ENCODE measurements around the gene ARHGAP44. TPM values are rescaled to one million over a fixed set of nuclear protein-coding genes. Genes with fewer than 3 reads are reported as not detected.
A peak's percentile ranks its signal among the peaks of the same experiment; 100 is the strongest.

ARHGAP44 gene
- total RNA-seq (10 to 100 TPM in 1 of 2 donors, 1 to 10 TPM in 1; 7.4 to 26.2 TPM), polyA plus RNA-seq (ENCODE audit: insufficient read length in 2 of 2) (10 to 100 TPM; 22.3 to 26.2 TPM)
- long read RNA-seq, donor 1, full-length matches to known transcripts = 6 of 6 reads
- long read RNA-seq, donor 1, partial matches to known transcripts = 0 of 6 reads
- long read RNA-seq, donor 1, other reads (novel, unspliced or antisense) = 0 of 6 reads
- long read RNA-seq, donor 2, full-length matches to known transcripts = 1 of 1 reads
- long read RNA-seq, donor 2, partial matches to known transcripts = 0 of 1 reads
- long read RNA-seq, donor 2, other reads (novel, unspliced or antisense) = 0 of 1 reads
- long read RNA-seq, donor 3, full-length matches to known transcripts = 2 of 10 reads
- long read RNA-seq, donor 3, partial matches to known transcripts = 8 of 10 reads
- long read RNA-seq, donor 3, other reads (novel, unspliced or antisense) = 0 of 10 reads
- long read RNA-seq, donor 4, full-length matches to known transcripts = 7 of 7 reads
- long read RNA-seq, donor 4, partial matches to known transcripts = 0 of 7 reads
- long read RNA-seq, donor 4, other reads (novel, unspliced or antisense) = 0 of 7 reads

GRCh38 chr17:12789481-12790248 lies at the start of gene ARHGAP44:
ARHGAP44 (plus strand) TSS chr17:12789498; CDS start chr17:12789839, 341 bp downstream.
- no peak within 1 kb of the TSS for H3K27ac ChIP-seq (ENCODE audit: low read depth, low read length)
- H3K36me3 ChIP-seq (ENCODE audit: control insufficient read depth, insufficient read depth, low read length) = no peaks in the 10 kb centered on the region
- H3K4me3 ChIP-seq (ENCODE audit: low read depth, low read length) = peak within 1 kb of the TSS; percentile 45
- H3K4me1 ChIP-seq (ENCODE audit: control insufficient read depth, insufficient read depth, low read length) = peaks cover 7% of the 10 kb centered on the region
- H3K9me3 ChIP-seq (ENCODE audit: control insufficient read depth, insufficient read depth, low read length) = no peaks in the 10 kb centered on the region
- WGBS (ENCODE audit: insufficient coverage) = under 1% methylated on average over 86 of the region's 86 CpGs
- peaks cover 16% of the 10 kb centered on the region for H3K27me3 ChIP-seq (ENCODE audit: control insufficient read depth, insufficient read depth, low read length)
- DNase-seq (ENCODE audit: low read depth in 4 of 6, low spot score in 6 of 6) = peak in 5 of 6 donors; percentile 17 to 90 (median 54)

- no peak overlapping the region for H3K27ac ChIP-seq (ENCODE audit: low read depth, low read length)
- H3K4me1 ChIP-seq (ENCODE audit: control insufficient read depth, insufficient read depth, low read length) = no peaks in the 10 kb centered on the region
- H3K9me3 ChIP-seq (ENCODE audit: control insufficient read depth, insufficient read depth, low read length) = no peaks in the 10 kb centered on the region
- WGBS (ENCODE audit: insufficient coverage) = no CpG with 5 or more reads among the region's 4 CpGs
- no peaks in the 10 kb centered on the region for H3K36me3 ChIP-seq (ENCODE audit: control insufficient read depth, insufficient read depth, low read length)
- no peaks in the 10 kb centered on the region for H3K27me3 ChIP-seq (ENCODE audit: control insufficient read depth, insufficient read depth, low read length)
- DNase-seq (ENCODE audit: low read depth in 4 of 6, low spot score in 6 of 6) = no peak
- no peak overlapping the region for H3K4me3 ChIP-seq (ENCODE audit: low read depth, low read length)
These were observed 49.8 kb upstream of the ARHGAP44 start for GRCh38 chr17:12739500-12739899.

GRCh38 chr17:12743046-12743445 lies 46.3 kb upstream of the ARHGAP44 start:
- Histone ChIP-seq H3K27me3 (ENCODE audit: control insufficient read depth, insufficient read depth, low read length) (no peaks in the 10 kb centered on the region), H3K36me3 (ENCODE audit: control insufficient read depth, insufficient read depth, low read length) (no peaks in the 10 kb centered on the region), H3K9me3 (ENCODE audit: control insufficient read depth, insufficient read depth, low read length) (no peaks in the 10 kb centered on the region), H3K27ac (ENCODE audit: low read depth, low read length) (no peak overlapping the region), H3K4me1 (ENCODE audit: control insufficient read depth, insufficient read depth, low read length) (no peaks in the 10 kb centered on the region), H3K4me3 (ENCODE audit: low read depth, low read length) (no peak overlapping the region)
- no CpG with 5 or more reads among the region's 3 CpGs for WGBS (ENCODE audit: insufficient coverage)
- DNase-seq (ENCODE audit: low read depth in 4 of 6, low spot score in 6 of 6) = no peak

- Histone ChIP-seq H3K4me1 (ENCODE audit: control insufficient read depth, insufficient read depth, low read length) (no peaks in the 10 kb centered on the region), H3K27ac (ENCODE audit: low read depth, low read length) (no peak overlapping the region), H3K4me3 (ENCODE audit: low read depth, low read length) (no peak overlapping the region), H3K36me3 (ENCODE audit: control insufficient read depth, insufficient read depth, low read length) (no peaks in the 10 kb centered on the region), H3K27me3 (ENCODE audit: control insufficient read depth, insufficient read depth, low read length) (no peaks in the 10 kb centered on the region), H3K9me3 (ENCODE audit: control insufficient read depth, insufficient read depth, low read length) (no peaks in the 10 kb centered on the region)
- DNase-seq (ENCODE audit: low read depth in 4 of 6, low spot score in 6 of 6) = no peak
- 92% methylated on average over 3 of the region's 5 CpGs for WGBS (ENCODE audit: insufficient coverage)
These were observed 45.0 kb upstream of the ARHGAP44 start for GRCh38 chr17:12744298-12744697.

- Histone ChIP-seq H3K36me3 (ENCODE audit: control insufficient read depth, insufficient read depth, low read length) (no peaks in the 10 kb centered on the region), H3K27me3 (ENCODE audit: control insufficient read depth, insufficient read depth, low read length) (no peaks in the 10 kb centered on the region), H3K9me3 (ENCODE audit: control insufficient read depth, insufficient read depth, low read length) (no peaks in the 10 kb centered on the region), H3K27ac (ENCODE audit: low read depth, low read length) (no peak overlapping the region), H3K4me3 (ENCODE audit: low read depth, low read length) (no peak overlapping the region), H3K4me1 (ENCODE audit: control insufficient read depth, insufficient read depth, low read length) (no peaks in the 10 kb centered on the region)
- no peak for DNase-seq (ENCODE audit: low read depth in 4 of 6, low spot score in 6 of 6)
- WGBS (ENCODE audit: insufficient coverage) = no CpG with 5 or more reads among the region's 1 CpG
These were observed 44.5 kb upstream of the ARHGAP44 start for GRCh38 chr17:12744786-12745185.

- DNase-seq (ENCODE audit: low read depth in 4 of 6, low spot score in 6 of 6) = no peak
- no peak overlapping the region for H3K4me3 ChIP-seq (ENCODE audit: low read depth, low read length)
- no peaks in the 10 kb centered on the region for H3K9me3 ChIP-seq (ENCODE audit: control insufficient read depth, insufficient read depth, low read length)
- no peaks in the 10 kb centered on the region for H3K27me3 ChIP-seq (ENCODE audit: control insufficient read depth, insufficient read depth, low read length)
- H3K4me1 ChIP-seq (ENCODE audit: control insufficient read depth, insufficient read depth, low read length) = no peaks in the 10 kb centered on the region
- no peaks in the 10 kb centered on the region for H3K36me3 ChIP-seq (ENCODE audit: control insufficient read depth, insufficient read depth, low read length)
- 84% methylated on average over 6 of the region's 7 CpGs for WGBS (ENCODE audit: insufficient coverage)
- H3K27ac ChIP-seq (ENCODE audit: low read depth, low read length) = no peak overlapping the region
These were observed 43.8 kb upstream of the ARHGAP44 start for GRCh38 chr17:12745486-12745885.

GRCh38 chr17:12756786-12757185 lies 32.5 kb upstream of the ARHGAP44 start:
- Histone ChIP-seq H3K27me3 (ENCODE audit: control insufficient read depth, insufficient read depth, low read length) (no peaks in the 10 kb centered on the region), H3K4me1 (ENCODE audit: control insufficient read depth, insufficient read depth, low read length) (no peaks in the 10 kb centered on the region), H3K9me3 (ENCODE audit: control insufficient read depth, insufficient read depth, low read length) (no peaks in the 10 kb centered on the region), H3K27ac (ENCODE audit: low read depth, low read length) (no peak overlapping the region), H3K4me3 (ENCODE audit: low read depth, low read length) (no peak overlapping the region), H3K36me3 (ENCODE audit: control insufficient read depth, insufficient read depth, low read length) (no peaks in the 10 kb centered on the region)
- no peak for DNase-seq (ENCODE audit: low read depth in 4 of 6, low spot score in 6 of 6)

GRCh38 chr17:12759090-12759489 lies 30.2 kb upstream of the ARHGAP44 start:
- H3K9me3 ChIP-seq (ENCODE audit: control insufficient read depth, insufficient read depth, low read length) = no peaks in the 10 kb centered on the region
- no peaks in the 10 kb centered on the region for H3K4me1 ChIP-seq (ENCODE audit: control insufficient read depth, insufficient read depth, low read length)
- H3K4me3 ChIP-seq (ENCODE audit: low read depth, low read length) = no peak overlapping the region
- DNase-seq (ENCODE audit: low read depth in 4 of 6, low spot score in 6 of 6) = no peak
- no peaks in the 10 kb centered on the region for H3K27me3 ChIP-seq (ENCODE audit: control insufficient read depth, insufficient read depth, low read length)
- no peak overlapping the region for H3K27ac ChIP-seq (ENCODE audit: low read depth, low read length)
- WGBS (ENCODE audit: insufficient coverage) = 80% methylated on average over 1 of the region's 2 CpGs
- no peaks in the 10 kb centered on the region for H3K36me3 ChIP-seq (ENCODE audit: control insufficient read depth, insufficient read depth, low read length)

- no peaks in the 10 kb centered on the region for H3K36me3 ChIP-seq (ENCODE audit: control insufficient read depth, insufficient read depth, low read length)
- no peaks in the 10 kb centered on the region for H3K27me3 ChIP-seq (ENCODE audit: control insufficient read depth, insufficient read depth, low read length)
- peak in 2 of 6 donors; percentile 12 to 27 for DNase-seq (ENCODE audit: low read depth in 4 of 6, low spot score in 6 of 6)
- H3K9me3 ChIP-seq (ENCODE audit: control insufficient read depth, insufficient read depth, low read length) = no peaks in the 10 kb centered on the region
- no peaks in the 10 kb centered on the region for H3K4me1 ChIP-seq (ENCODE audit: control insufficient read depth, insufficient read depth, low read length)
- no CpG with 5 or more reads among the region's 6 CpGs for WGBS (ENCODE audit: insufficient coverage)
- H3K4me3 ChIP-seq (ENCODE audit: low read depth, low read length) = no peak overlapping the region
- no peak overlapping the region for H3K27ac ChIP-seq (ENCODE audit: low read depth, low read length)
These were observed 23.8 kb upstream of the ARHGAP44 start for GRCh38 chr17:12765548-12765947.

Measured in spinal cord (tissue), 10 donors.